Endothelial cell of umbilical vein (primary cell): ENCODE data around the gene BARX1. TPM values are rescaled to one million over a fixed set of nuclear protein-coding genes. Genes with fewer than 3 reads are reported as not detected.

Experiments
- BruUV-seq: library from RNA; stranded (reverse); fragments of 400-500 nt; replicated peaks from 2 replicates; lab custom pipeline; 2021; lab: Mats Ljungman, UMichigan
- CTCF ChIA-PET: fragments of 300-600, 350-600 bp; sonication (Branson Sonifier 250); formaldehyde crosslinking; loops from one replicate; lab custom pipeline; 2021; ENCODE audit warnings: antibody characterized with exemption, inconsistent platforms; lab: Charles Lee
- POLR2A ChIA-PET: fragments of 300-600, 350-600 bp; sonication (Branson Sonifier 250); formaldehyde crosslinking; loops from one replicate; lab custom pipeline; 2021; ENCODE audit warnings: antibody characterized with exemption, inconsistent platforms; lab: Charles Lee
- DNase-seq: peaks from one replicate; pipeline ENCODE4 v3.0.0-alpha.2; 2011; ENCODE audit warnings: low read depth, low spot score
- FAIRE-seq: peaks from 2 replicates; lab custom pipeline; 2011; peaks lifted over from hg19 to GRCh38; lab: Jason Lieb, UNC
- H2AFZ ChIP-seq: 2 replicates; pipeline ENCODE4 v1.6.0; 2012; ENCODE audit warnings: low read depth, low read length, control low read depth, inconsistent platforms
- H3K27ac ChIP-seq: 2 replicates; pipeline ENCODE4 v1.5.1; 2011; ENCODE audit warnings: low read depth, mild to moderate bottlenecking, control low read depth, low read length, moderate library complexity; ENCODE audit not compliant: insufficient read depth
- H3K27me3 ChIP-seq, 2 experiments: 2 replicates each; pipeline versions ENCODE4 v1.6.0 to v1.6.1; 2011; ENCODE audit warnings: low read length in 2 of 2, mixed read lengths in 1 of 2; ENCODE audit not compliant: control insufficient read depth in 2 of 2, insufficient read depth in 2 of 2
- H3K36me3 ChIP-seq, 2 experiments: 2 replicates in 1 of 2; 3 replicates in 1 of 2; pipeline ENCODE4 v1.5.1; 2011; ENCODE audit warnings: low read length in 2 of 2, mild to moderate bottlenecking in 1 of 2, moderate library complexity in 1 of 2; ENCODE audit not compliant: control insufficient read depth in 2 of 2, insufficient read depth in 2 of 2; ENCODE audit errors: extremely low read depth in 1 of 2
- H3K4me1 ChIP-seq: 3 replicates; pipeline ENCODE4 v1.5.1; 2011; ENCODE audit warnings: mild to moderate bottlenecking, low read length; ENCODE audit not compliant: control insufficient read depth, insufficient read depth; ENCODE audit errors: extremely low read depth
- H3K4me2 ChIP-seq: 2 replicates; pipeline ENCODE4 v1.6.1; 2011; ENCODE audit warnings: low read length, control low read depth, mixed read lengths; ENCODE audit not compliant: insufficient read depth
- H3K4me3 ChIP-seq, 3 experiments: fragments of 200-600 bp in 1 of 3; sonication (generic), shearing (Covaris generic) in 1 of 3; replicated peaks in 1 of 3; 2 replicates each; pipeline ENCODE4 v1.5.1; 2011 to 2016; ENCODE audit warnings: control low read depth in 3 of 3, low read length in 3 of 3, mild to moderate bottlenecking in 2 of 3, inconsistent platforms in 1 of 3, low read depth in 1 of 3, moderate library complexity in 1 of 3; ENCODE audit not compliant: insufficient read depth in 1 of 3
- H3K79me2 ChIP-seq: 2 replicates; pipeline ENCODE4 v1.6.0; 2012; ENCODE audit warnings: low read length, inconsistent platforms; ENCODE audit not compliant: control insufficient read depth, insufficient read depth
- H3K9ac ChIP-seq: replicated peaks from 2 replicates; pipeline ENCODE3; 2011; ENCODE audit warnings: low read length, control low read depth; ENCODE audit not compliant: insufficient read depth; ENCODE audit errors: extremely low read depth
- H3K9me1 ChIP-seq: replicated peaks from 3 replicates; pipeline ENCODE4 v1.6.0; 2011; ENCODE audit warnings: mild to moderate bottlenecking, low read length; ENCODE audit not compliant: control insufficient read depth, insufficient read depth; ENCODE audit errors: extremely low read depth
- H3K9me3 ChIP-seq: replicated peaks from 2 replicates; pipeline ENCODE4 v1.5.1; 2012; ENCODE audit warnings: low read length, inconsistent platforms; ENCODE audit not compliant: control insufficient read depth, insufficient read depth
- H4K20me1 ChIP-seq: replicated peaks from 2 replicates; pipeline ENCODE3; 2011; ENCODE audit warnings: mild to moderate bottlenecking, low read length; ENCODE audit not compliant: control insufficient read depth, insufficient read depth; ENCODE audit errors: extremely low read depth
- CTCF ChIP-seq, 2 donors: IDR thresholded peaks; 1 replicate in 1 of 2; 2 replicates in 1 of 2; pipeline ENCODE4 v1.5.1; 2011; ENCODE audit warnings: low read length in 2 of 2, mild to moderate bottlenecking in 2 of 2, moderate library complexity in 2 of 2, control low read depth in 1 of 2, inconsistent platforms in 1 of 2, low read depth in 1 of 2; ENCODE audit not compliant: insufficient read depth in 1 of 2; ENCODE audit errors: extremely low read depth in 1 of 2
- EZH2 ChIP-seq: IDR thresholded peaks from 2 replicates; pipeline ENCODE4 v1.6.1; 2012; ENCODE audit warnings: borderline replicate concordance, low read depth, mild to moderate bottlenecking, moderate library complexity, low read length, inconsistent platforms; ENCODE audit not compliant: severe bottlenecking
- FOS ChIP-seq: IDR thresholded peaks from 2 replicates; pipeline ENCODE4 v1.6.1; 2011; ENCODE audit warnings: mild to moderate bottlenecking, low read length, moderate library complexity, borderline replicate concordance; ENCODE audit not compliant: insufficient read depth
- GATA2 ChIP-seq: IDR thresholded peaks from 2 replicates; pipeline ENCODE4 v1.7.0; 2011; ENCODE audit warnings: low read depth, mild to moderate bottlenecking, moderate library complexity, mixed read lengths, low read length; ENCODE audit not compliant: insufficient read length, insufficient read depth
- JUN ChIP-seq: IDR thresholded peaks from 2 replicates; pipeline ENCODE4 v1.6.1; 2011; ENCODE audit warnings: borderline replicate concordance, low read depth; ENCODE audit not compliant: insufficient read length, insufficient read depth
- MAX ChIP-seq: IDR thresholded peaks from 2 replicates; pipeline ENCODE4 v1.6.1; 2011; ENCODE audit not compliant: insufficient read depth, insufficient read length
- MYC ChIP-seq: IDR thresholded peaks from one replicate; pipeline ENCODE4 v1.6.1; 2011; ENCODE audit warnings: mild to moderate bottlenecking, low read depth, low read length
- POLR2A ChIP-seq: IDR thresholded peaks from 2 replicates; pipeline ENCODE4 v1.6.1; 2012; ENCODE audit warnings: low read depth, mild to moderate bottlenecking, control low read depth, low read length
- POLR2AphosphoS5 ChIP-seq: IDR thresholded peaks from 2 replicates; pipeline ENCODE4 v1.6.1; 2012; ENCODE audit warnings: low read depth, mild to moderate bottlenecking, control low read depth, low read length, moderate library complexity; ENCODE audit not compliant: insufficient read depth
- dilution Hi-C: fragments of 300-500 bp; cut with MboI; formaldehyde crosslinking; loops from one replicate; pipeline ENCODE4 v1.15.0; 2019; ENCODE audit warnings: low sequenced_read_pairs; ENCODE audit not compliant: extremely low pct_ligation_motif_present
- intact Hi-C: fragments of 100-400 bp; cut with micrococcal nuclease; formaldehyde crosslinking; loops from one replicate; pipeline ENCODE4 v1.10.0; 2022
- polyA plus RNA-seq, 4 experiments: library from polyadenylated mRNA; depleted of rRNA in 3 of 4; stranded (reverse) in 3 of 4; unstranded in 1 of 4; fragments of >200 nt; gene quantifications; 2 replicates each; pipeline versions ENCODE4 v1.2.1 to v1.2.3, GENCODE V29; 2011 to 2012; ENCODE audit warnings: missing spikeins in 1 of 4
- total RNA-seq: library from RNA; stranded (reverse); gene quantifications from 2 replicates; pipeline ENCODE4 v1.2.3, GENCODE V29; 2021

BARX1 gene
- total and polyA plus RNA-seq, 2 donors (not counting 3 experiments of a cell fraction or from before 2014, with no cell fraction given) = not detected

- DNase-seq (no peak), FAIRE-seq (no peak)
- H3K36me3 ChIP-seq = no peaks in the 10 kb centered on the region
- H3K9me1 ChIP-seq = no peaks in the 10 kb centered on the region
- H3K4me2 ChIP-seq = no peak overlapping the region
- H3K4me3 ChIP-seq = no peak overlapping the region
- H4K20me1 ChIP-seq = no peaks in the 10 kb centered on the region
- TF ChIP-seq POLR2A (no peak), MYC (no peak), EZH2 (no peak), MAX (no peak), JUN (no peak), GATA2 (no peak), POLR2AphosphoS5 (no peak), FOS (no peak), CTCF (IDR thresholded peaks at IDR 0.05; ENCODE audit: extremely low read depth in 1 of 2, insufficient read depth in 1 of 2, low read depth in 1 of 2, low read length in 2 of 2) (no peak)
- ChIA-PET POLR2A (no interaction called here), CTCF (interaction anchor here (0.9 to 8.0 kb wide), 3 partner anchors 53 to 278 kb away, joined by 3 to 154 read pairs (median 7); no protein-coding TSS in a partner anchor)
- no TSS peak for BruUV-seq
- no peaks in the 10 kb centered on the region for H3K4me1 ChIP-seq
- intact Hi-C loops (no loop called here), dilution Hi-C loops (no loop called here)
- H2AFZ ChIP-seq = no peak overlapping the region
- peaks cover 69% of the 10 kb centered on the region in 2 experiments for H3K27me3 ChIP-seq
- no peaks in the 10 kb centered on the region for H3K9me3 ChIP-seq
- no peak overlapping the region for H3K9ac ChIP-seq
- no peak overlapping the region for H3K27ac ChIP-seq
- H3K79me2 ChIP-seq = no peaks in the 10 kb centered on the region
These were observed 4.6 kb upstream of the BARX1 start for GRCh38 chr9:93959739-93960154.
